ENCODE measurements around the gene LGALS8.
A peak's percentile ranks its signal among the peaks of the same experiment; 100 is the strongest.

GRCh38 chr1:236561976-236562375 lies 38.2 kb downstream of the LGALS8 start:
- peak; percentile 99 for TF ChIP-seq ISL1 (CRISPR knock-in tag; IDR thresholded peaks at IDR 0.05)
- TF ChIP-seq TCF4 (CRISPR knock-in tag; IDR thresholded peaks at IDR 0.05; ENCODE audit: borderline replicate concordance) = peak; percentile 92
- TF ChIP-seq PATZ1 (CRISPR knock-in tag; IDR thresholded peaks at IDR 0.05; ENCODE audit: borderline replicate concordance) = no peak
